Stimulated activated CD8-positive, alpha-beta memory T cell treated with anti-CD3 and anti-CD28 coated beads, Interleukin-4, amount 100 ng/mL, for 48 hours (primary cell): ENCODE results near the gene COX6A2.

Experiments used
- DNase-seq: peaks from one replicate; pipeline ENCODE4 v3.0.0-alpha.2; 2020

The COX6A2 gene

DNA sequence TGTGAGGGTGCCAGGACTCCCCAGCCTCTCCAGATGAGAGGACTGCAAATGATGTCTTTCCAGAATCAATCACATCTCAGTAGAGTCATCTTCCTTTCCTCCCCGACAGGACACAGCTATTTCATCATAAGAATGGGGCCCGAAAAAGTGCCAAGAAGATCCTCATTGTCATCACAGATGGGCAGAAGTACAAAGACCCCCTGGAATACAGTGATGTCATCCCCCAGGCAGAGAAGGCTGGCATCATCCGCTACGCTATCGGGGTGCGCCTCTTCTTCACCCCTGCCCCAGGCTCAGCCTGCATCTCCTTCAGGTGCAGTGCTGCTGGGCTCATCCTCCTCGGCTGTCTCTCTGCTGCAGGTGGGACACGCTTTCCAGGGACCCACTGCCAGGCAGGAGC, 20.8 kb downstream of the COX6A2 start:
- DNase-seq: no peak

GRCh38 chr16:31404353-31405064, 23.7 kb downstream of the COX6A2 start:
- DNase-seq: no peak

- DNase-seq: no peak
These were observed 24.4 kb downstream of the COX6A2 start for GRCh38 chr16:31403590-31404352.

GRCh38 chr16:31402687-31403086, 25.5 kb downstream of the COX6A2 start:
- no peak for DNase-seq

DNA sequence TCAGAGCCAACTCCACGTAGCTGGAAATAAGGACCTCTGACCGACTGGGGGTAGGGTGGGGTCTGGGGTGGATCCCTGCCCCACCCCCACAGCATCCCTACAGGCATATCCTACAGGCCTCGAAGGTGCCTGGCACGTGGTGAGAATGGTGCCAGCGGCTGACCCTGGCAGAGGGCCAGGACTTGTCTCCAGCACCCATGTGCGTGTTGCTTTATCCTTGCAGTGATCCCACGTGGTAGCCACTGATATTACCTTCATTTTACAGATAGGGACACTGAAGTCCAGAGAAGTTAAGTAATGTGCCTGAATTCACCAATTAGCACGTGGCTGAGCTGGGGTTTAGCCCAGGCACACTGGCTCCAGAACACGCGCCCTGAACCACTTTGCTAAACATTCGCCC, 26.7 kb downstream of the COX6A2 start:
- DNase-seq: no peak

GRCh38 chr16:31400191-31400590, 28.0 kb downstream of the COX6A2 start:
- DNase-seq: no peak

DNA sequence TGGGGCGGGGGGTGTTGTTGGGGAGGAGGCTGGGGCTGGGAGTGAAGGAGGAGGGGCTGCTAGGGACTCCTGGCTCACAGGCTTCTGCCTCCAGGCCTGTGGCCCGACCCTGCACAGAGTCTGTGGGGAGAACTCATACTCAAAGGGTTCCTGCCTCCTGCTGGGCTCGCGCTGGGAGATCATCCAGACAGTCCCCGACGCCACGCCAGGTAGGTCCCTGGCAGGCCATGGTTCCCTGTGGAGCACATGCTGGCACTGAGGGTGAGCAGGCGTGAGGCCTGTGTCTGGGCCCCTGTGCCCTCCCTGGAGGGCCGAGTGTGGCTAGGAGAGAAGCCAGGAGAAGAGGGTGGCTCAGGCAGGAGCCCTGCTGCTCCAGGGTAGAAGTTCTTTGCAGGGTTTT, 30.5 kb downstream of the COX6A2 start:
- no peak for DNase-seq

GRCh38 chr16:31397096-31397660, 31.0 kb downstream of the COX6A2 start:
- no peak for DNase-seq

GRCh38 chr16:31395647-31396046, 32.5 kb downstream of the COX6A2 start:
- DNase-seq: no peak

DNA sequence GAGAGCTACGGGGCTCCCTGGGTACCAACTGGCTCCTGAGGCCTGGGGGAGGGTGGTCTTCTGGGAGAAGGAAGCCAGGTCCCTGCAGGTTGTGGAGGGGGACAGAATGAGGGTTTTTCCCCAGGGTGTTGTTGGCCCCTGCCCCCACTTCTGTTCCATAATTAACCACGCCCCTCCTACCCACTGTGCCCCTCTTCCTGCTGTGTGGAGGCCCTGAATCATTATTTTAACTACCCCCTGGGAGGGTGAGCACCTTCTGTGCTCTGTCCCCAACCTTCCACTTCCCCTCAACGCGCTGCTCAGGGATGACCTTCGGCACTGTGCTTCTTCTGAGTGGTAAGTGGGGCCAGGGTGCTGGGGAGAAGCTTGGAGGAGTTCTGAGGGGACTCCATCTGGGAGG, 35.1 kb downstream of the COX6A2 start, which contains the start of gene ITGAD:
TSS of gene ITGAD (plus strand) at position 280 of the 400 bp plus-strand sequence. CDS start at position 306, 26 bp downstream.
- no peak for DNase-seq

GRCh38 chr16:31390504-31391041, 37.6 kb downstream of the COX6A2 start:
- DNase-seq: no peak

- DNase-seq: no peak
These were observed 39.6 kb downstream of the COX6A2 start for GRCh38 chr16:31388535-31388934.

GRCh38 chr16:31386157-31386984, 41.8 kb downstream of the COX6A2 start:
- DNase-seq: peak; percentile 40

GRCh38 chr16:31385680-31386079, 42.5 kb downstream of the COX6A2 start:
- DNase-seq: no peak

- peak; percentile 81 for DNase-seq
These were observed 45.5 kb downstream of the COX6A2 start for GRCh38 chr16:31382485-31383161.

DNA sequence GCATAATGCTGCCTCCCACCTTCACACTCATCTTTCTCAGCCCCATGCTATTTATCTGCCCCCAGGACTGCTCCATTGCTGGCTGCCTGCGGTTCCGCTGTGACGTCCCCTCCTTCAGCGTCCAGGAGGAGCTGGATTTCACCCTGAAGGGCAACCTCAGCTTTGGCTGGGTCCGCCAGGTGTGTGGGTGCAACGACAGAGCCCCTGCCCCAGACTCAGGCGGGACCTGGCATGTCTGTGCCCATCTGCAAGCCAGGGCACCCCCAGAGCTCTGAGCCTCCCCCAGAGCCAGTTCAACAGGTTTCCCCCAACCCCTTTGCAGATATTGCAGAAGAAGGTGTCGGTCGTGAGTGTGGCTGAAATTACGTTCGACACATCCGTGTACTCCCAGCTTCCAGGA, 48.0 kb downstream of the COX6A2 start:
- no peak for DNase-seq
